GM18868 (cell line): ENCODE measurements around the gene NXPH1.

Source experiments
- ATAC-seq: cut with Tn5 transposase; IDR thresholded peaks from one replicate; pipeline ENCODE4 v1.9.1; 2021; ENCODE audit warnings: mild to moderate bottlenecking, moderate library complexity; ENCODE audit not compliant: unreplicated experiment

The NXPH1 gene

DNA sequence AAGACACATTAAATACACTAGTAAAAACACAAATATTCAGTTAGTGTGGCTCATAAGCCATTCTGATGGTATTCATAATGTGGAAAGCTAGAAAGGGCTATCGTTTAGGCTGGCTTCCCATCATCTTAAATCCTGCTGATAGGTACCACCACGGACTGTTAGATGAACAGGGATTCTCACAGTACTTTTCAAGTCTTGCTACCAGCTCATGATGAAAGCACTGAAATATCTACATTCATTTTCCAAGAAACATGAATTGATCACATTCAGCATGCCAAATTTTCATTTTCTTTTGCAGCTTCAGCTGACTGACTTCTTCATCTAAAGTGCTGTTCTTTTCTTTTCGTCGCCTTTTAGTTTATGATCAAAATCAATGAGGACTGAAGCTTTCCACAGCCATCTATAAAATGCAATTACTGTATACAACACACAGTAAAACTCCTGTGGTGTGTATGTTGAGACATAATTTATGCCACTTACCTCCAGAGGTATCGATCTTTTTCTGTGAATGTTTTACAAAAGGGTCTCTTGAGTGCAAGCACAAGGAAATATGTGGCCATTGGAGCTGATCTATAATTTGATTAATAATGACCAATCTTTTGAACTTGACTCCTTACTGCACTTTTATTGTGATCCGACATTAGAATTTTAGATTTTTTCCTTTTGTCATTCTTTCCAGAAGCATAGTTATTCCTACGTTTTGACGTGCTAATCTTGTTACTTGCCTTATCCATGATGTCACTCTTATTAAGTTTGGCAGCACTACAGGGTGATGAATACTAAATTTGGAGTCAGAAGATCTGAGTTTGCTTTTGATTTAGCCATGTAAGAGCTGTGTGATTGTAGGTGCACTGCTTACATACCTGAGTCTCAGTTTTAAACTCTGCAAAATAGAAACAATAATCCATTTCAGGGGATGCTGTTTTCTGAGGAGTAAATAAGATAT is 58.4 kb downstream of the NXPH1 start:
- ATAC-seq = no peak

DNA sequence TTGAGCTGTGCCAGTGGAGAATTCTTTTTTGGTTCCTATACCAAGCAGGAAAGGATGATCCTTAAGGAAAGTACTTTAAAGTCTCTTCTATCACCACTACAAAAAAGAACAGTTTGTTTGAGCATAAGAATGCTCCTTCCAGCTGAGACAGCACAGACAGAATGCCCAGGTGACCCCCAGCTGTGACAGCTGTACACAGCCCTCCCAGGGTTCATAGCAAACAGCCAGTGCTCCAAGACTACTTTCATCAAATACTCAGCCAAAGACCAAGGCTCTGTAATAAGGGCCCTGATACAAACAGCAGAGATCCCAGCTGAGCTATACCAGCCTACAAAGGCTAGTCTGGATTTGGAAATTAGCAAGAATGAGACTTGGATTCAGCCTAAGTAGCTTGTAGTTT is 65.7 kb downstream of the NXPH1 start:
- ATAC-seq = no peak

DNA sequence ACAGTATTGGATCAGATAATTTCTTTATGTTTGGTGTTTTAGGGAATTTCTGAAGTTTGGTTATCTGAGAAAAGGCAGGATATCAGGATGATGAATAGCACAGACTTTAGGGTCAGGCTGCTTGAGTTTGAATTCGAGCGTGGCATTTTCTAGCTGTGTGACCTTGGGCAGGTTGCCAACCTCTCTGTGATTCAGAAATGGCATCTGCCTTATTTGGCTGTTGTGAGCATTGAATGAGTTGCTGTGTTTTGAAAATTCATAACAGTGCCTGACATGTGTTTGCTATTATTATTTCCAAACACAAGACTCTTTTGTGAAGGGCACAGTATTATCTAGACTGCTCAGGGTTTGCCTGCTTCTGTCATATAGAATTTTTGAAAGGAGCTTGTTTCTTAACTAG is 66.9 kb downstream of the NXPH1 start:
- ATAC-seq = no peak

GRCh38 chr7:8507566-8507965 is 74.2 kb downstream of the NXPH1 start:
- no peak for ATAC-seq

DNA sequence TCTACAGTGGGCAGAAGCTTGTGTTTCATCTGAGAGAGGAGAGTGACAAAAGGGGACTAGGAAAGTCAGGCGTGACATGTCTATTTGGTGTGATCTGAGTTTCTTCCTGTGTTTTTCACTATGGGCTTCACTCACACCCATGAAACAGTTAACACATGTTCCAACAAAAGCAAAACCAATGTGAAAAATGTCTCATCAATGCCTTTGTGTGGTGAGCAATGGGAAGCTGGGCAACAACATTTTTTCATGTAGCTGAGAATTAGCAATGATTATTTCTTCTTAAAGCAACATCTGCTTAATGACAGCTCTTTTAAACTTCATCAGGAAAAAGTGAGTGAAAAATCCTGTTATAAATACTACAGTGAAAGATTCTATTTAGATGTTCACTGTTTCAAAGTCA is 76.2 kb downstream of the NXPH1 start:
- ATAC-seq = no peak

DNA sequence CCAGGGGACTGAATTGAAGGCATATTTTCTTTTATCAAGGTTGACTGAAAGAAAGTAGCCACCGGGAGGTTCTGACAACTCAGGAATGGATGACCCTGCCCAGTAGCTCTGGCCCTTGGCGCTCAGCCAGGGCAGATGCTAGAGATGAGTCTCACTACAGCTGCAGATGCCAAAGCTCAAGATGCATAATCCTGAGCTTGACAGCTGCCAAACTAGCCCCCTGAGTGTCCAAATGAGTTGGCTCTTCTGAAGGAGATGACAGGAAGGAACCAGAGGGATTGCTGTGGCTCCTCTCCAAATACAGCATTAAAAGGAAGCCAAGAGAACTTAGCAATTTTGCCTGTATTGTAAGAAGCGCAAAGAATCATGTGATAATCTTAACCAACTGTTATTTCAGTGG is 78.4 kb downstream of the NXPH1 start:
- ATAC-seq = no peak

DNA sequence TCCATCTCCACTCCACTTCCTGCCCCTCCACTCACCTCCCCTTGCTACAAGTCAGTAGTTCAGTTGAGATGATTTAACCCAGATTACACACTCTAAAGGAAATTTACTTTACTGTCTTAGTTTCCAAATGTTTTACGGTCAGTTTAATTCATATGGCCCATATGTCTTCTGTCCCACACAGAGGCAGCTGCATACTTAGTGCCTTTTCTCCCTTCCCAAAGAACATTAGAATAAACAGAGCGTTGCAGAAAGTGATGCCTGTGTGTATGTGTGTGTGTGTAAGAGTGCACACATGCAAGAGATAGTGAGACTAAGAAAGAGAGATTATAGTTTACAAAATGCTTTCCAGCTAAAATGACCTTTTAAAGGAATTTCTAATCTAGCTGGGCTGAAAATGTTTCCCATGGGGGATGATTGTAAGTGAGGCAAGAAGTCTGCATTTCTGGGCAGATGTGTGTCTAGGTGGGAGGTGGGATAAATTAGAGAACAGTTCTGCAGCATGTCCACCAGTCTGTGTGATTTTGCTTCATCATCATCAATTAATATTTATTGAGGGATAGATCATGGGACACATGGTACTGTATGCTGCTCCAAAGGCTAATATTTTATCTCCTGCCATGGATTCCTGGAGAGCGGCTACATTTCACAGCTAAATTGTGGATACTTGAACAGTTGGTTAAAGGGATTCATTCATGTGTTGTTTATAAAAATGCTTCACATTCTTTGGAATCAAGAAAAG is 81.5 kb downstream of the NXPH1 start:
- ATAC-seq = no peak

GRCh38 chr7:8515640-8516185 is 82.3 kb downstream of the NXPH1 start:
- no peak for ATAC-seq

DNA sequence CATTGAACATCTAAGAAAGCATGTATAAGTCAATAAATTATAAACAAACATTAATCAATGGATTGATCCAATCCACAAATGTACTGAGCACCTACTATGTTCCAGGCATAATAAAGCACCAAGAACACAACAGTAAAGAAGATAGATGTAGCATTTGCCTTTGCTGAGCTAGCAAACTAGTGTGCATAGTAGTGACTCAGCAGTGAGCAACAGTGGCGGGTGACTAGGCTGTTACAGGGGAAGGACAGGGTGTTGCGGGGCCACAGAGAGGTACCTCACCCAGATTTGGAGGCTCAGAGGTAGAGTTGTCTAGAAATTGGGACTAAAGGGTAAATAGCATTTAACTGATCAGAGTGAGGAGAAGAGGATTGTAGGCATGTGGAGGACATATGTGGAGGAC is 83.6 kb downstream of the NXPH1 start:
- no peak for ATAC-seq

- ATAC-seq = no peak
Observed at GRCh38 chr7:8528311-8528710, 94.9 kb downstream of the NXPH1 start.

- no peak for ATAC-seq
Observed at GRCh38 chr7:8531991-8532515, 98.6 kb downstream of the NXPH1 start.

DNA sequence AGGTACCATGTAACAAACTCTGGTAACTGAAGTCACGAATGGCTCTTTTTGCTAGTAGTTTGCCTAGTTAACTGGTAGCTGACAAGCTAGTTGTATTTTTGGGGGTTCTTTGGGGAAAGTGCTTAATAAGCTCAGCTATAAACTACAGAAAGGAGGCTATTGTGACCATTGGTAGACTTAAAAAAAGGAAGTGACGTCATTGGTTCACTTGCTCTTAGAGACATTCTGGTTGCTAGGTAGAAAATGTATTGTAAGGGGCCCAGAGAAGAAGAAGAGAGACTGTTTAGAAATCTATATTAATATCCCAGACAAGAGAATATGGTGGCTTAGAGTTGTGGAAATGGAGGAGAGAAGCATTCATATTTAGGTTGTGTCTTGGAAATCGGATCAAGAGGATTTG is 103.0 kb downstream of the NXPH1 start:
- peak; percentile 98 for ATAC-seq

DNA sequence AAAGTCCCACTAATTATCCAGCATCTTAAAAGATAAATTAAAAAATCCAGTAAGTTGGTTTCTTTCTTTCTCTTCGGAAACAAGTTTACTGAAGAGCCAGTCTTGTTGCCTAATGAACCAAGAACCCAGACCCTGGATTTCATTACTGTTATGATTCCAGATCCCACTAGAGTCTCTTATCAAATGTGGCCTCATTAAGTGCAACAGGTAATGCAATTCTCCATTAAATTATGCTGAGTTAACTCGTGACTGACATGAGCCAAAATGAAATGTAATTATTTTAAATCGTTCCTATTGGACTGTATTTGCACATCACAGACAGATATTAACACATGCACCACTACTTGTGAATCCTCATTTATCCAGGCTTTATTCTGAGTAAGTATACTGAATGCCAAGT is 115.6 kb downstream of the NXPH1 start:
- no peak for ATAC-seq

GRCh38 chr7:8560501-8560900 is 127.1 kb downstream of the NXPH1 start:
- no peak for ATAC-seq

- no peak for ATAC-seq
Observed at GRCh38 chr7:8561449-8561848, 128.0 kb downstream of the NXPH1 start.

- no peak for ATAC-seq
Observed at GRCh38 chr7:8564281-8564680, 130.9 kb downstream of the NXPH1 start.

DNA sequence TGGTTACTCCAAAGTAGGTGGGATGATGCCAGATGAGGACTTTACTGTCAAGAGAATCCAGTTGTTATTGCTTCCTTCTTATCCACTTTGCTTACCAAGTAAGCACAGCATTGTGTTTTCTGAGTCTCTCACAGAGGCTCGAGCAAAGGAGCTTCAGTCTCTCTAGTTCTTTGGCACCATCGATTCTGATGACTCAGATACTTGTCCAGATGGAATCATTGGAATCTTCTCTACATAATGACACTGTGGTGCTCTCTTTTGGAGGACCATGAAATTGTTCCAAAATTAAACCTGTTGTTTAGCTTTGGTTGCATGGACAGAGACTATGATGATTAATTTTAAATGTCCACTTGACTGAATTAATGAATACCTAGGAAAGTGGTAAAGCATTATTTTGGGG is 132.6 kb downstream of the NXPH1 start:
- ATAC-seq = no peak

DNA sequence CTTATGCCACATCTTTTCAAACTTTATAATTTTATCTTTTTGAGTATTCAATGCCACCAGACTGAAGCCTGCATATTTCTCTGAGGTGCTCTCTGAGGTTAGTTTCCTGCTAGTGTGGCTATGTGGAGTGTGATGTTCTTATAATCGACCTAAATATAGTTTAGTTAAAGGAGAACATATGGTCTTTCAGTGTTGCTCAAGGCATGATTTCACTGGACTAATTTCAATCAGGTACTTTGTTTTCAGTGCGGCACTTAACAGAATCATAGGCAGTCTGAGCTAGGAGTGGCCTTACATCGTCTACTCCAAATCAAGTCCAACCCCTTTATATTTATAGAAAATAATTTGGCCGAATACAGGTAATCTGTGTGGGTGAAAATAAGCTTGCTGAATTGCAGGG is 134.2 kb downstream of the NXPH1 start:
- ATAC-seq = no peak

- no peak for ATAC-seq
Observed at GRCh38 chr7:8579661-8580194, 146.3 kb downstream of the NXPH1 start.

GRCh38 chr7:8581842-8582241 is 148.4 kb downstream of the NXPH1 start:
- ATAC-seq = no peak

DNA sequence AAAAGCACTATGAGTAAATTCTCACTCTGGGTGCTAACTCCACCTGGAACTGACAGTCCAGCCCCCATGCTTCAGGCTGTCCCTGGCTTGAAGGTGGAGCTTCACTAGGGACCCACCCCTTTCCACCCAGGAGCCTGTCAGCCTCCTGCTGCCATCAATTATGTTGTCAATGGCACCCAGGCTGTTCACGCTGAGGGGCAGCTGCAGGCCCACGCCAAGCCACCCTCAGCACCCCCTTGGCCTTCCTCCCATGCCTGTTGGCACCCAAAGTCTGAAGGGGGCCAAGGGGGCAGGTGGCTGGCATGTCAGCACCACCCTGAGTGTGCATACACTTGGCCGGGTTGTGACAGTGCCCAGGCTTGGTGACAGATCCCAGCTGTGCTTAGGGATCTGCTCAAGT is 149.3 kb downstream of the NXPH1 start:
- no peak for ATAC-seq
